HEK293 (cell line): ENCODE measurements around the gene TXNDC15.

ENCODE experiments used
- CTCF ChIA-PET: fragments of 350-600 bp; formaldehyde crosslinking; extraction: SDS; loops from one replicate; lab custom pipeline; 2021; ENCODE audit warnings: antibody characterized with exemption; lab: Yijun Ruan, JAX
- POLR2A ChIA-PET: fragments of 300-600 bp; formaldehyde crosslinking; extraction: SDS; loops from one replicate; lab custom pipeline; 2020; ENCODE audit warnings: antibody characterized with exemption, inconsistent platforms; lab: Yijun Ruan, JAX
- H3K27ac ChIP-seq: fragments of 200-500 bp; sonication (Bioruptor generic); 2 replicates; pipeline ENCODE4 v1.5.1; 2014; ENCODE audit warnings: low read depth, low read length, control low read depth, inconsistent platforms; ENCODE audit errors: extremely low read depth
- H3K36me3 ChIP-seq, 2 experiments: fragments of 200-500 bp in 1 of 2; sonication (Bioruptor generic) in 1 of 2; 1 replicate in 1 of 2; 2 replicates in 1 of 2; pipeline ENCODE4 v1.5.1; 2014 to 2017; ENCODE audit warnings: inconsistent platforms in 2 of 2, low read length in 2 of 2; ENCODE audit not compliant: control insufficient read depth in 2 of 2, insufficient read depth in 1 of 2
- H3K4me1 ChIP-seq: fragments of 200-500 bp; sonication (Bioruptor generic); 2 replicates; pipeline ENCODE4 v1.5.1; 2014; ENCODE audit warnings: mild to moderate bottlenecking, low read length, inconsistent platforms; ENCODE audit not compliant: control insufficient read depth, insufficient read depth
- H3K4me3 ChIP-seq: 2 replicates; pipeline ENCODE4 v1.5.1; 2011; ENCODE audit warnings: low read depth, mild to moderate bottlenecking, control low read depth, low read length, moderate library complexity
- H3K9me3 ChIP-seq: fragments of 200-500 bp; sonication (Bioruptor generic); 2 replicates; pipeline ENCODE4 v1.5.1; 2014; ENCODE audit warnings: low read depth, low read length, inconsistent platforms; ENCODE audit not compliant: control insufficient read depth, insufficient read depth
- BCL11B ChIP-seq: fragments of 450-650 bp; formaldehyde crosslinking; IDR thresholded peaks from 2 replicates; pipeline ENCODE4 v1.5.1; 2016; ENCODE audit warnings: low read depth, missing biosample characterization, missing genetic modification characterization
- GLIS2 ChIP-seq: fragments of 450-650 bp; formaldehyde crosslinking; IDR thresholded peaks from 2 replicates; pipeline ENCODE4 v1.5.1; 2016; ENCODE audit warnings: missing biosample characterization, missing genetic modification characterization
- SALL2 ChIP-seq: fragments of 450-650 bp; formaldehyde crosslinking; IDR thresholded peaks from 2 replicates; pipeline ENCODE4 v1.5.0; 2017; ENCODE audit warnings: missing biosample characterization, mild to moderate bottlenecking, missing genetic modification characterization, borderline replicate concordance
- SP7 ChIP-seq: fragments of 450-650 bp; formaldehyde crosslinking; IDR thresholded peaks from 2 replicates; pipeline ENCODE4 v1.5.1; 2016; ENCODE audit warnings: missing biosample characterization, missing genetic modification characterization
- ZBTB1 ChIP-seq: fragments of 450-650 bp; formaldehyde crosslinking; IDR thresholded peaks from 2 replicates; pipeline ENCODE4 v1.5.1; 2016; ENCODE audit warnings: missing biosample characterization, missing genetic modification characterization
- ZBTB21 ChIP-seq: fragments of 450-650 bp; formaldehyde crosslinking; IDR thresholded peaks from 2 replicates; pipeline ENCODE4 v1.5.1; 2017; ENCODE audit warnings: missing biosample characterization, missing genetic modification characterization
- ZFP3 ChIP-seq: fragments of 450-650 bp; formaldehyde crosslinking; IDR thresholded peaks from 2 replicates; pipeline ENCODE4 v1.5.1; 2016; ENCODE audit warnings: low read depth, missing biosample characterization, missing genetic modification characterization
- ZNF19 ChIP-seq: fragments of 450-650 bp; formaldehyde crosslinking; IDR thresholded peaks from 2 replicates; pipeline ENCODE4; 2016; ENCODE audit warnings: missing biosample characterization, missing genetic modification characterization, low read depth
- ZNF239 ChIP-seq: fragments of 450-650 bp; formaldehyde crosslinking; IDR thresholded peaks from 2 replicates; pipeline ENCODE4 v1.5.1; 2016; ENCODE audit warnings: missing biosample characterization, missing genetic modification characterization
- ZNF302 ChIP-seq: fragments of 450-650 bp; formaldehyde crosslinking; IDR thresholded peaks from 2 replicates; pipeline ENCODE4 v1.5.1; 2016; ENCODE audit warnings: missing biosample characterization, missing genetic modification characterization, low read depth
- ZNF350 ChIP-seq: fragments of 450-650 bp; formaldehyde crosslinking; IDR thresholded peaks from 2 replicates; pipeline ENCODE4 v1.5.0; 2017; ENCODE audit warnings: missing biosample characterization, mild to moderate bottlenecking, missing genetic modification characterization
- ZNF37A ChIP-seq: fragments of 450-650 bp; IDR thresholded peaks from 2 replicates; pipeline ENCODE4 v1.5.1; 2018; ENCODE audit warnings: missing biosample characterization, missing genetic modification characterization
- ZNF433 ChIP-seq: fragments of 450-650 bp; formaldehyde crosslinking; IDR thresholded peaks from 2 replicates; pipeline ENCODE4 v1.5.1; 2016; ENCODE audit warnings: missing biosample characterization, missing genetic modification characterization, low read depth
- ZNF560 ChIP-seq: fragments of 450-650 bp; formaldehyde crosslinking; IDR thresholded peaks from 2 replicates; pipeline ENCODE4 v1.5.1; 2017; ENCODE audit warnings: missing biosample characterization, missing genetic modification characterization, borderline replicate concordance
- ZSCAN30 ChIP-seq: fragments of 450-650 bp; IDR thresholded peaks from 2 replicates; pipeline ENCODE4 v1.5.1; 2018; ENCODE audit warnings: missing biosample characterization, mild to moderate bottlenecking, missing genetic modification characterization, moderate library complexity
- TF ChIP-seq, protein P1 (sequence below): fragments of 450-650 bp; formaldehyde crosslinking; conservative IDR thresholded peaks from 2 replicates; pipeline ENCODE4 v1.5.1; 2016; ENCODE audit warnings: low read depth, missing biosample characterization, missing genetic modification characterization
- TF ChIP-seq, protein P2 (sequence below): fragments of 450-650 bp; formaldehyde crosslinking; IDR thresholded peaks from 2 replicates; pipeline ENCODE4 v1.5.1; 2017; ENCODE audit warnings: missing biosample characterization, missing genetic modification characterization
- TF ChIP-seq, protein P3 (sequence below): fragments of 450-650 bp; formaldehyde crosslinking; IDR thresholded peaks from 2 replicates; pipeline ENCODE4 v1.5.1; 2016; ENCODE audit warnings: missing biosample characterization, missing genetic modification characterization
- TF ChIP-seq, protein P4 (sequence below): fragments of 450-650 bp; formaldehyde crosslinking; IDR thresholded peaks from 2 replicates; pipeline ENCODE4 v1.5.1; 2016; ENCODE audit warnings: missing biosample characterization, missing genetic modification characterization, borderline replicate concordance

Gene TXNDC15

DNA sequence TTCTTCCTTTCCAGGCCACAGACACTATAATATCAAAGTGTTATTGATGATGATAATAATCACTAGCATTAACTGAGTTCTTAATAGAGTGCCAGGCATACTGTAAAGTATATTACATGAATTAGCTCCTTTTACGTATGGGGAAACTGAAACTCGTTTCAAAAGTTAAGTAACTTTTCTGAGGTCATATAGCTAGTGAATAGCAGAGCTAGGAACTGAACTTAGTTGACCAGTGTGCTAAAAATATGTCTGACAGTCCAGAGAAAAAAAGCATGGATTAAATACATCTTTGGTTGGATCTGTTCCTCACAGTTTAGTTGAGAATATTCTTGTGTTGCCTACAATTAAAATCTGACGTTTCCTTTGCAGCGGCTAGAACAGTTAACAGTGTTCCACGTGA is 75.1 kb downstream of the TXNDC15 start:
- ChIA-PET POLR2A (no interaction called here), CTCF (no interaction called here)
- no peaks in the 10 kb centered on the region for H3K36me3 ChIP-seq
- peaks cover 3% of the 10 kb centered on the region; the same call in 1 of the 2 replicates for H3K4me1 ChIP-seq
- no peaks in the 10 kb centered on the region for H3K9me3 ChIP-seq
- TF ChIP-seq, protein P1, sequence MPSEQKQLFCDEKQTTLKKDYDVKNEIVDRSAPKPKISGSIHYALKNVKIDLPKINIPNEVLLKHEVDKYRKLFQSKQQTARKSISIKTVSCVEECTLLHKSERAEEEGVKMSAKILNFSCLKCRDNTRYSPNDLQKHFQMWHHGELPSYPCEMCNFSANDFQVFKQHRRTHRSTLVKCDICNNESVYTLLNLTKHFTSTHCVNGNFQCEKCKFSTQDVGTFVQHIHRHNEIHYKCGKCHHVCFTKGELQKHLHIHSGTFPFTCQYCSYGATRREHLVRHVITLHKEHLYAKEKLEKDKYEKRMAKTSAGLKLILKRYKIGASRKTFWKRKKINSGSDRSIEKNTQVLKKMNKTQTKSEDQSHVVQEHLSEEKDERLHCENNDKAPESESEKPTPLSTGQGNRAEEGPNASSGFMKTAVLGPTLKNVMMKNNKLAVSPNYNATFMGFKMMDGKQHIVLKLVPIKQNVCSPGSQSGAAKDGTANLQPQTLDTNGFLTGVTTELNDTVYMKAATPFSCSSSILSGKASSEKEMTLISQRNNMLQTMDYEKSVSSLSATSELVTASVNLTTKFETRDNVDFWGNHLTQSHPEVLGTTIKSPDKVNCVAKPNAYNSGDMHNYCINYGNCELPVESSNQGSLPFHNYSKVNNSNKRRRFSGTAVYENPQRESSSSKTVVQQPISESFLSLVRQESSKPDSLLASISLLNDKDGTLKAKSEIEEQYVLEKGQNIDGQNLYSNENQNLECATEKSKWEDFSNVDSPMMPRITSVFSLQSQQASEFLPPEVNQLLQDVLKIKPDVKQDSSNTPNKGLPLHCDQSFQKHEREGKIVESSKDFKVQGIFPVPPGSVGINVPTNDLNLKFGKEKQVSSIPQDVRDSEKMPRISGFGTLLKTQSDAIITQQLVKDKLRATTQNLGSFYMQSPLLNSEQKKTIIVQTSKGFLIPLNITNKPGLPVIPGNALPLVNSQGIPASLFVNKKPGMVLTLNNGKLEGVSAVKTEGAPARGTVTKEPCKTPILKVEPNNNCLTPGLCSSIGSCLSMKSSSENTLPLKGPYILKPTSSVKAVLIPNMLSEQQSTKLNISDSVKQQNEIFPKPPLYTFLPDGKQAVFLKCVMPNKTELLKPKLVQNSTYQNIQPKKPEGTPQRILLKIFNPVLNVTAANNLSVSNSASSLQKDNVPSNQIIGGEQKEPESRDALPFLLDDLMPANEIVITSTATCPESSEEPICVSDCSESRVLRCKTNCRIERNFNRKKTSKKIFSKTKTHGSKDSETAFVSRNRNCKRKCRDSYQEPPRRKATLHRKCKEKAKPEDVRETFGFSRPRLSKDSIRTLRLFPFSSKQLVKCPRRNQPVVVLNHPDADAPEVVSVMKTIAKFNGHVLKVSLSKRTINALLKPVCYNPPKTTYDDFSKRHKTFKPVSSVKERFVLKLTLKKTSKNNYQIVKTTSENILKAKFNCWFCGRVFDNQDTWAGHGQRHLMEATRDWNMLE, result no peak
- TF ChIP-seq ZNF560 (tag by site-specific recombination), result no peak
- no peak for TF ChIP-seq SALL2 (tag by site-specific recombination)
- TF ChIP-seq ZFP3 (tag by site-specific recombination), result no peak
- TF ChIP-seq SP7 (tag by site-specific recombination), result no peak
- no peak for TF ChIP-seq ZBTB21 (tag by site-specific recombination)
- TF ChIP-seq ZNF37A (tag by site-specific recombination), result no peak
- TF ChIP-seq, protein P2, sequence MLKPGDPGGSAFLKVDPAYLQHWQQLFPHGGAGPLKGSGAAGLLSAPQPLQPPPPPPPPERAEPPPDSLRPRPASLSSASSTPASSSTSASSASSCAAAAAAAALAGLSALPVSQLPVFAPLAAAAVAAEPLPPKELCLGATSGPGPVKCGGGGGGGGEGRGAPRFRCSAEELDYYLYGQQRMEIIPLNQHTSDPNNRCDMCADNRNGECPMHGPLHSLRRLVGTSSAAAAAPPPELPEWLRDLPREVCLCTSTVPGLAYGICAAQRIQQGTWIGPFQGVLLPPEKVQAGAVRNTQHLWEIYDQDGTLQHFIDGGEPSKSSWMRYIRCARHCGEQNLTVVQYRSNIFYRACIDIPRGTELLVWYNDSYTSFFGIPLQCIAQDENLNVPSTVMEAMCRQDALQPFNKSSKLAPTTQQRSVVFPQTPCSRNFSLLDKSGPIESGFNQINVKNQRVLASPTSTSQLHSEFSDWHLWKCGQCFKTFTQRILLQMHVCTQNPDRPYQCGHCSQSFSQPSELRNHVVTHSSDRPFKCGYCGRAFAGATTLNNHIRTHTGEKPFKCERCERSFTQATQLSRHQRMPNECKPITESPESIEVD, result no peak
- no peak for TF ChIP-seq ZSCAN30 (tag by site-specific recombination)
- TF ChIP-seq ZNF433 (tag by site-specific recombination), result no peak
- no peak for TF ChIP-seq BCL11B (tag by site-specific recombination)
- TF ChIP-seq, protein P3, sequence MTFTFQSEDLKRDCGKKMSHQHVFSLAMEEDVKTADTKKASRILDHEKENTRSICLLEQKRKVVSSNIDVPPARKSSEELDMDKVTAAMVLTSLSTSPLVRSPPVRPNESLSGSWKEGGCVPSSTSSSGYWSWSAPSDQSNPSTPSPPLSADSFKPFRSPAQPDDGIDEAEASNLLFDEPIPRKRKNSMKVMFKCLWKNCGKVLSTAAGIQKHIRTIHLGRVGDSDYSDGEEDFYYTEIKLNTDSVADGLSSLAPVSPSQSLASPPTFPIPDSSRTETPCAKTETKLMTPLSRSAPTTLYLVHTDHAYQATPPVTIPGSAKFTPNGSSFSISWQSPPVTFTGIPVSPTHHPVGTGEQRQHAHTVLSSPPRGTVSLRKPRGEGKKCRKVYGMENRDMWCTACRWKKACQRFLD (tag by site-specific recombination), result no peak
- TF ChIP-seq ZNF302 (tag by site-specific recombination), result no peak
- TF ChIP-seq ZBTB1, result no peak
- TF ChIP-seq GLIS2 (tag by site-specific recombination), result no peak
- TF ChIP-seq, protein P4, sequence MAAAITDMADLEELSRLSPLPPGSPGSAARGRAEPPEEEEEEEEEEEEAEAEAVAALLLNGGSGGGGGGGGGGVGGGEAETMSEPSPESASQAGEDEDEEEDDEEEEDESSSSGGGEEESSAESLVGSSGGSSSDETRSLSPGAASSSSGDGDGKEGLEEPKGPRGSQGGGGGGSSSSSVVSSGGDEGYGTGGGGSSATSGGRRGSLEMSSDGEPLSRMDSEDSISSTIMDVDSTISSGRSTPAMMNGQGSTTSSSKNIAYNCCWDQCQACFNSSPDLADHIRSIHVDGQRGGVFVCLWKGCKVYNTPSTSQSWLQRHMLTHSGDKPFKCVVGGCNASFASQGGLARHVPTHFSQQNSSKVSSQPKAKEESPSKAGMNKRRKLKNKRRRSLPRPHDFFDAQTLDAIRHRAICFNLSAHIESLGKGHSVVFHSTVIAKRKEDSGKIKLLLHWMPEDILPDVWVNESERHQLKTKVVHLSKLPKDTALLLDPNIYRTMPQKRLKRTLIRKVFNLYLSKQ (tag by site-specific recombination), result no peak
- no peak for TF ChIP-seq ZNF350 (tag by site-specific recombination)
- TF ChIP-seq ZNF239 (tag by site-specific recombination), result no peak
- no peak for TF ChIP-seq ZNF19 (tag by site-specific recombination)
- no peak overlapping the region for H3K27ac ChIP-seq
- no peak overlapping the region for H3K4me3 ChIP-seq
